GM18520 (cell line): ENCODE data around the gene BGLAP.

Experiments
- ATAC-seq: cut with Tn5 transposase; IDR thresholded peaks from one replicate; pipeline ENCODE4 v1.9.1; 2021; ENCODE audit not compliant: unreplicated experiment

Gene BGLAP

GRCh38 chr1:156253634-156254033 is 11.7 kb downstream of the BGLAP start:
- ATAC-seq, result no peak

GRCh38 chr1:156257711-156258110 is 15.7 kb downstream of the BGLAP start:
- ATAC-seq, result no peak

- no peak for ATAC-seq
Observed at GRCh38 chr1:156258859-156259258, 16.9 kb downstream of the BGLAP start.

- no peak for ATAC-seq
Observed at GRCh38 chr1:156259805-156260204, 17.8 kb downstream of the BGLAP start.

- ATAC-seq, result no peak
Observed at GRCh38 chr1:156260896-156261295, 18.9 kb downstream of the BGLAP start.

GRCh38 chr1:156262461-156263287 is 20.7 kb downstream of the BGLAP start:
- no peak for ATAC-seq

GRCh38 chr1:156263288-156263655 is 21.3 kb downstream of the BGLAP start:
- no peak for ATAC-seq

- no peak for ATAC-seq
Observed at GRCh38 chr1:156266051-156266450, 24.1 kb downstream of the BGLAP start.

GRCh38 chr1:156268336-156268735 is 26.4 kb downstream of the BGLAP start:
- ATAC-seq, result no peak

- no peak for ATAC-seq
Observed at GRCh38 chr1:156270314-156270713, 28.3 kb downstream of the BGLAP start.

GRCh38 chr1:156276532-156276931 is 34.5 kb downstream of the BGLAP start:
- no peak for ATAC-seq

GRCh38 chr1:156276966-156277381 is 35.0 kb downstream of the BGLAP start:
- no peak for ATAC-seq

GRCh38 chr1:156279837-156280236 is 37.9 kb downstream of the BGLAP start:
- ATAC-seq, result no peak

GRCh38 chr1:156281281-156281680 is 39.3 kb downstream of the BGLAP start:
- peak; percentile 34 for ATAC-seq

- ATAC-seq, result no peak
Observed at GRCh38 chr1:156281693-156282478, 39.9 kb downstream of the BGLAP start.

- ATAC-seq, result peak; percentile 83
Observed at GRCh38 chr1:156282479-156283222, 40.7 kb downstream of the BGLAP start, which contains the start of gene SMG5. Gene SMG5, minus strand, starts transcription at chr1:156282825. Its CDS starts 145 bp downstream, at chr1:156282680.

GRCh38 chr1:156283521-156283920 is 41.5 kb downstream of the BGLAP start:
- no peak for ATAC-seq

GRCh38 chr1:156284112-156284511 is 42.1 kb downstream of the BGLAP start, which contains the start of gene TMEM79:
Gene TMEM79, plus strand, starts transcription at chr1:156284325. Its CDS starts 902 bp downstream, at chr1:156285227.
- no peak for ATAC-seq

- ATAC-seq, result no peak
Observed at GRCh38 chr1:156284757-156285156, 42.8 kb downstream of the BGLAP start.

GRCh38 chr1:156285437-156285836 is 43.5 kb downstream of the BGLAP start:
- ATAC-seq, result no peak

- no peak for ATAC-seq
Observed at GRCh38 chr1:156286061-156286460, 44.1 kb downstream of the BGLAP start.
